ENCODE results near the gene PAAF1. TPM values are rescaled to one million over a fixed set of nuclear protein-coding genes. Genes with fewer than 3 reads are reported as not detected.
"Not testable (repeated sequence)": the region's sequence is repeated elsewhere in the genome, so short reads cannot be mapped to it uniquely, and the experiment has no call there.

PAAF1 gene
- total RNA-seq, 2 donors from 2014 or later: 9.5 to 14.6 TPM

- intact Hi-C loops (cut with DNase I): no loop called here
- DNase-seq (ENCODE audit: low spot score): no peak
Observed at GRCh38 chr11:73875380-73875779, 1.4 kb upstream of the PAAF1 start.

- intact Hi-C loops (cut with DNase I): no loop called here
- no peak for DNase-seq (ENCODE audit: low spot score)
Observed at GRCh38 chr11:73875840-73876239, 959 bp upstream of the PAAF1 start.

GRCh38 chr11:73878771-73879170 is 2.0 kb downstream of the PAAF1 start:
- intact Hi-C loops (cut with DNase I): no loop called here
- no peak for DNase-seq (ENCODE audit: low spot score)

GRCh38 chr11:73880449-73880848 is 3.6 kb downstream of the PAAF1 start:
- DNase-seq (ENCODE audit: low spot score); intact Hi-C loops (cut with DNase I): not testable (repeated sequence)

GRCh38 chr11:73883856-73884255 is 7.1 kb downstream of the PAAF1 start:
- intact Hi-C loops (cut with DNase I): no loop called here

GRCh38 chr11:73888244-73888643 is 11.4 kb downstream of the PAAF1 start:
- intact Hi-C loops (cut with DNase I): no loop called here
- no peak for DNase-seq (ENCODE audit: low spot score)

More at GRCh38 chr11:73883856-73884255, 7.1 kb downstream of the PAAF1 start:
- DNase-seq (ENCODE audit: low spot score): no peak

- no peak for DNase-seq (ENCODE audit: low spot score)
- intact Hi-C loops (cut with DNase I): no loop called here
Observed at GRCh38 chr11:73889019-73889418, 12.2 kb downstream of the PAAF1 start.

- no peak for DNase-seq (ENCODE audit: low spot score)
- intact Hi-C loops (cut with DNase I): no loop called here
Observed at GRCh38 chr11:73889536-73889935, 12.7 kb downstream of the PAAF1 start.

- DNase-seq (ENCODE audit: low spot score): no peak
- intact Hi-C loops (cut with DNase I): no loop called here
Observed at GRCh38 chr11:73893041-73893440, 16.2 kb downstream of the PAAF1 start.

- no peak for DNase-seq (ENCODE audit: low spot score)
Observed at GRCh38 chr11:73894725-73895335, 18.0 kb downstream of the PAAF1 start.

GRCh38 chr11:73902303-73902702 is 25.5 kb downstream of the PAAF1 start:
- intact Hi-C loops (cut with DNase I): no loop called here
- DNase-seq (ENCODE audit: low spot score): no peak

More at GRCh38 chr11:73894725-73895335, 18.0 kb downstream of the PAAF1 start:
- intact Hi-C loops (cut with DNase I): no loop called here

GRCh38 chr11:73907191-73907590 is 30.4 kb downstream of the PAAF1 start:
- intact Hi-C loops (cut with DNase I): no loop called here
- no peak for DNase-seq (ENCODE audit: low spot score)

GRCh38 chr11:73912026-73912425 is 35.2 kb downstream of the PAAF1 start:
- intact Hi-C loops (cut with DNase I): no loop called here
- no peak for DNase-seq (ENCODE audit: low spot score)

GRCh38 chr11:73913472-73913871 is 36.7 kb downstream of the PAAF1 start:
- intact Hi-C loops (cut with DNase I): no loop called here

GRCh38 chr11:73914284-73914683 is 37.5 kb downstream of the PAAF1 start:
- intact Hi-C loops (cut with DNase I): no loop called here
- DNase-seq (ENCODE audit: low spot score): no peak

More at GRCh38 chr11:73913472-73913871, 36.7 kb downstream of the PAAF1 start:
- no peak for DNase-seq (ENCODE audit: low spot score)

GRCh38 chr11:73916435-73916834 is 39.6 kb downstream of the PAAF1 start:
- intact Hi-C loops (cut with DNase I): no loop called here
- no peak for DNase-seq (ENCODE audit: low spot score)

GRCh38 chr11:73921180-73921579 is 44.4 kb downstream of the PAAF1 start:
- DNase-seq (ENCODE audit: low spot score): no peak
- intact Hi-C loops (cut with DNase I): no loop called here

- intact Hi-C loops (cut with DNase I): no loop called here
- DNase-seq (ENCODE audit: low spot score): no peak
Observed at GRCh38 chr11:73929388-73929787, 52.6 kb downstream of the PAAF1 start.

- no peak for DNase-seq (ENCODE audit: low spot score)
Observed at GRCh38 chr11:73931039-73931645, 54.3 kb downstream of the PAAF1 start.

GRCh38 chr11:73931951-73932350 is 55.2 kb downstream of the PAAF1 start:
- intact Hi-C loops (cut with DNase I): no loop called here
- no peak for DNase-seq (ENCODE audit: low spot score)

More at GRCh38 chr11:73931039-73931645, 54.3 kb downstream of the PAAF1 start:
- intact Hi-C loops (cut with DNase I): no loop called here

- intact Hi-C loops (cut with DNase I): no loop called here
- no peak for DNase-seq (ENCODE audit: low spot score)
Observed at GRCh38 chr11:73932781-73933180, 56.0 kb downstream of the PAAF1 start.

Data from posterior vena cava (tissue), 2 donors.